Upper lobe of left lung (tissue), 6 donors: ENCODE measurements around the gene HMGXB3. TPM values are rescaled to one million over a fixed set of nuclear protein-coding genes. Genes with fewer than 3 reads are reported as not detected.

Experiments used
- ATAC-seq, 2 donors: fragments of 200-7000 bp; cut with Tn5 transposase; one replicate each; pipeline ENCODE4 v1.9.1; 2022; ENCODE audit warnings: mild to moderate bottlenecking in 2 of 2, moderate library complexity in 2 of 2; ENCODE audit not compliant: low FRiP score in 2 of 2
- DNase-seq, 2 donors: peaks; one replicate each; pipeline ENCODE4 v3.0.0-alpha.2; 2019 to 2020
- H3K27ac ChIP-seq, 4 donors: fragments of 200-600 bp; sonication (generic); one replicate each; pipeline ENCODE4 v1.5.1; 2016 to 2019
- H3K27me3 ChIP-seq, 4 donors: fragments of 200-600 bp; sonication (generic); one replicate each; pipeline ENCODE4 v1.5.1; 2017 to 2019
- H3K36me3 ChIP-seq, 4 donors: fragments of 200-600 bp; sonication (generic); one replicate each; pipeline ENCODE4 v1.5.1; 2016 to 2019
- H3K4me1 ChIP-seq, 4 donors: fragments of 200-600 bp; sonication (generic); one replicate each; pipeline ENCODE4 v1.5.1; 2018 to 2019
- H3K4me3 ChIP-seq, 4 donors: fragments of 200-600 bp; sonication (generic); one replicate each; pipeline ENCODE4 v1.5.1; 2017 to 2019; ENCODE audit warnings: mild to moderate bottlenecking in 2 of 4, moderate library complexity in 1 of 4
- H3K9me3 ChIP-seq, 4 donors: fragments of 200-600 bp; sonication (generic); one replicate each; pipeline ENCODE4 v1.5.1; 2018 to 2019
- CTCF ChIP-seq, 6 experiments: fragments of 450-650 bp in 4 of 6; fragments of 200-600 bp in 2 of 6; sonication (generic) in 2 of 6; IDR thresholded peaks; one replicate each; pipeline ENCODE4 v1.5.1; 2016 to 2019; ENCODE audit warnings: antibody characterized with exemption in 6 of 6
- EP300 ChIP-seq, 4 donors: sonication (generic); formaldehyde crosslinking; IDR thresholded peaks; one replicate each; pipeline ENCODE4 v1.5.1; 2017; ENCODE audit warnings: antibody characterized with exemption in 4 of 4, control low read depth in 2 of 4
- POLR2A ChIP-seq, 4 donors: fragments of 450-650 bp; IDR thresholded peaks; one replicate each; pipeline ENCODE4 v1.5.1; 2016 to 2017; ENCODE audit warnings: antibody characterized with exemption in 4 of 4, mild to moderate bottlenecking in 2 of 4
- POLR2AphosphoS5 ChIP-seq, 2 donors: sonication (generic); formaldehyde crosslinking; IDR thresholded peaks; one replicate each; pipeline ENCODE4 v1.5.1; 2017; ENCODE audit warnings: antibody characterized with exemption in 2 of 2
- WGBS, 2 donors: methylation state at CpG; one replicate each; pipeline ENCODE4 v1.1.5; 2017 to 2018; 5-methylcytosine and 5-hydroxymethylcytosine counted together
- total RNA-seq, 6 donors: library from RNA; depleted of rRNA in 4 of 6; stranded (reverse); fragments of >200 nt in 4 of 6; gene quantifications; one replicate each; pipeline versions ENCODE4 v1.1.0 to v1.2.1, GENCODE V29; 2016 to 2021
- donor health status: DM: no; HTN: no; CAD: no; lungs with moderate emphysema.
- donor health status: DM: no; HTN: yes; CAD: no; lungs with severe emphysema.

HMGXB3 gene
- total RNA-seq, 6 donors from 2014 or later: 29.6 to 71.2 (median 41.0) TPM

GRCh38 chr5:150052226-150052955 is 51.9 kb downstream of the HMGXB3 start:
- Histone ChIP-seq H3K27me3 (no peaks in the 10 kb centered on the region), H3K4me1 (no peaks in the 10 kb centered on the region), H3K36me3 (peaks cover 42 to 87% (median 81%) of the 10 kb centered on the region in 4 donors), H3K9me3 (no peaks in the 10 kb centered on the region), H3K27ac (peak overlapping the region in 1 of 4 donors; percentile 10), H3K4me3 (no peak overlapping the region)
- 75 to 83% methylated on average over 5 to 6 of the region's 6 CpGs for WGBS, 2 donors
- no peak for TF ChIP-seq CTCF (IDR thresholded peaks at IDR 0.05)
- TF ChIP-seq POLR2AphosphoS5 (IDR thresholded peaks at IDR 0.05): no peak
- no peak for TF ChIP-seq EP300 (IDR thresholded peaks at IDR 0.05)
- TF ChIP-seq POLR2A (IDR thresholded peaks at IDR 0.05): no peak
- no peak for ATAC-seq
- DNase-seq: no peak

DNA sequence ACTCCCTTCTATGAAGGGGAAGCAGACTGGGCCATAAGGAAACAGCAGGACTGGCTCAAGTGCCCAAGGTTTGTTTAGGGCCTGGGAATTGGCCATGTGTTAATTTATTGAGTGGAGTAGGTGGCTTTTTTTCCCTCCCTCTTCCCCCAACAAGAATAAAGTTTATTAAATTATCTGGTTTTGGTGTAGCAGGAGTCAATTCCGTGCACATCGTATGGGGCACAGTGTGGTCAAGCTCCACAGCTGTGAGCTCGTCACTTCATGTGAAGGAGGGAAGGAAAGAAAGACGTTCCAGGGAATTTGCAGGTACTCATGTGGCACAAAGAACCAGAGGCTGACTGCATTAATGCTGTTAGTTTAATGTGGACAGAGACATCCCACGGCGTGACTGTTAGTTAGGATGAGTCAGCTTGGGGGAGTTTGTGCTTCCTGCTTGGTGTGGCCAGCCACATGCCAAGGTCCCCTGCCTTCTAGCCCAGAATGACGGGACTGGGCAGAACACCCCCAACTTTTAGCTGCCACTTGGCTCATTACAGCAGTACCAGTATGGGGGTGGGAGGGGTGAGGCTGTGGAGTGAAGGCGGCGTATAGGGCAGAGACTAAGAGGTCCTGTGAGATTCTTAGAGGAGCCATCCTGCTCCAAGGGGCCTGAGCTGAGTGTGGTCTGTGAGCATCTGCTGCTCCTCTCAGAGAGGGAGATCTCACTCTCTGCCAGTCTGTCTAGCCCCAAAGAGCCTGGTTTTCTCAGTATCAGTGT is 52.6 kb downstream of the HMGXB3 start:
- H3K36me3 ChIP-seq: peaks cover 35 to 80% (median 74%) of the 10 kb centered on the region in 4 donors
- ATAC-seq: peak in 1 of 2 donors; percentile 39
- no peak overlapping the region for H3K4me3 ChIP-seq
- DNase-seq: peak in 1 of 2 donors; percentile 45
- no peaks in the 10 kb centered on the region for H3K4me1 ChIP-seq
- peak overlapping the region in 2 of 4 donors; percentile 7 to 10 for H3K27ac ChIP-seq
- H3K9me3 ChIP-seq: no peaks in the 10 kb centered on the region
- WGBS, 2 donors: 79 to 90% methylated on average over 6 to 9 of the region's 9 CpGs
- H3K27me3 ChIP-seq: no peaks in the 10 kb centered on the region
- no peak for TF ChIP-seq POLR2AphosphoS5 (IDR thresholded peaks at IDR 0.05)
- no peak for TF ChIP-seq EP300 (IDR thresholded peaks at IDR 0.05)
- TF ChIP-seq CTCF (IDR thresholded peaks at IDR 0.05): no peak

DNA sequence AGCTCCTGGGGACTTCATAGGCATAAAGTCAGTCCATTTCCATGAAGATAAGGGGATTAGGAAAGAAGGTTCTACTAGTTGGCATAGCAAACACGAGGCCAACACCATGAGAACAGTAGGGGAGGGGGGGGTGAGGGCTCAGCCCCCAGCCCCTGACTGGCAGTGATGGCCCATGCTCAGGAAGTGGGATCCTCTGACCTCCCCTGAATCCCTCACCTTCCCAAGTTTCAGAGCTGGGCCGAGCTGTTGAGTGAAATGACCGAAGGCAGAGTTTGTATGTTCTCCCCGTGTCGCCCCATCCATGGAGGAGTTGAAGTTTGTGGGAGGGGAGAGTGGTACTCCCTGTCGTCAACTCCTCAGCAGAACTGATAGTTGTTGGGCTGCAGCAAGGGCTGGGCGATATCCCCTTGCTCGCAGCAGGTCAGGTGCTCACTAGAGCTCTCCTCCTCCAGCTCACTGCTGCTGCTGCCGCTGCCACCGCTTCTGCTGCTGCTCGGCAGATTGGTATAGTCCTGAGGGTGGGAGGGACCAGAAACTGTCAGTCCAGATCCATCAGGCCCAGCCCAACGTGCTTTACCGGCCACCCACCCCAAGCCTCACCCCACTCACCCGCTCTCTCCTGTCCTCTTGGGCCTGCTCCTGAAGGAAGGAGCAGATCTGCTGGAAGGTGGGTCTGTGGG is 53.3 kb downstream of the HMGXB3 start:
- H3K9me3 ChIP-seq: no peaks in the 10 kb centered on the region
- no peaks in the 10 kb centered on the region for H3K27me3 ChIP-seq
- 90 to 93% methylated on average over 9 to 14 of the region's 14 CpGs for WGBS, 2 donors
- TF ChIP-seq POLR2AphosphoS5 (IDR thresholded peaks at IDR 0.05) (no peak), EP300 (IDR thresholded peaks at IDR 0.05) (no peak), CTCF (IDR thresholded peaks at IDR 0.05) (no peak)
- H3K36me3 ChIP-seq: peaks cover 29 to 73% (median 67%) of the 10 kb centered on the region in 4 donors
- peak in 1 of 2 donors; percentile 62 for DNase-seq
- H3K4me3 ChIP-seq: no peak overlapping the region
- peak overlapping the region in 1 of 4 donors; percentile 7 for H3K27ac ChIP-seq
- H3K4me1 ChIP-seq: peaks cover 0 to 4% (median 0%) of the 10 kb centered on the region in 4 donors
- ATAC-seq: no peak

DNA sequence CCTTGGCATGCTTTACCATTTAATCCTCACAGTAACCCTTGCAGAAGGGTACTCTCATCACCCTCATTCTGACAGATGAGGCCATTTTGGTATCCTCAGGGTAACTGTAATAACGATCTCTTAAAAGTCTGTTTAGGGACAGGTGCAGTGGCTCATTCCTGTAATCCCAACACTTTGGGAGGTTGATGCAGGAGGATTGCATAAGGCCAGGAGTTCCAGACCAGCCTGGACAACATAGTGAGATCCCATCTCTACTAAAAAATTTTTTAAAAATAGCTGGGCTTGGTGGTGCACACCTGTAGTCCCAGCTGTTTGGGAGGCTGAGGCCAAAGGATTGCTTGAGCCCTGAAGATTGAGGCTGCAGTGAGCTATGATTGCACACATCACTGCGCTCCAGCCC is 54.0 kb downstream of the HMGXB3 start:
- no peak overlapping the region for H3K4me3 ChIP-seq
- peaks cover 0 to 4% (median 0%) of the 10 kb centered on the region in 4 donors for H3K4me1 ChIP-seq
- ATAC-seq (no peak), DNase-seq (no peak)
- peaks cover 23 to 65% (median 60%) of the 10 kb centered on the region in 4 donors for H3K36me3 ChIP-seq
- no peak overlapping the region for H3K27ac ChIP-seq
- no peaks in the 10 kb centered on the region for H3K9me3 ChIP-seq
- no peaks in the 10 kb centered on the region for H3K27me3 ChIP-seq
- TF ChIP-seq CTCF (IDR thresholded peaks at IDR 0.05) (no peak), POLR2AphosphoS5 (IDR thresholded peaks at IDR 0.05) (no peak), POLR2A (IDR thresholded peaks at IDR 0.05) (no peak), EP300 (IDR thresholded peaks at IDR 0.05) (no peak)
- WGBS, 2 donors: 100% methylated on average over 2 of the region's 2 CpGs
